K562 (cell line): Measurements from ENCODE around the gene FGF22. TPM values are rescaled to one million over a fixed set of nuclear protein-coding genes. Genes with fewer than 3 reads are reported as not detected.

Experiments used
- KDM1A ChIP-seq, 2 experiments: fragments of 450-650 bp; IDR thresholded peaks; 2 replicates each; pipeline ENCODE4 v1.6.1; 2016; ENCODE audit warnings: mild to moderate bottlenecking in 2 of 2
- POLR3G ChIP-seq: IDR thresholded peaks from 2 replicates; pipeline ENCODE4 v1.6.1; 2011; ENCODE audit not compliant: insufficient read length, insufficient replicate concordance; ENCODE audit errors: extremely low read depth
- RCOR1 ChIP-seq, 2 experiments: IDR thresholded peaks; 2 replicates each; pipeline ENCODE4 v1.6.1; 2012; ENCODE audit warnings: low read depth in 2 of 2, low read length in 2 of 2, borderline replicate concordance in 1 of 2, improper control_type of control experiment in 1 of 2
- ZNF140 ChIP-seq: fragments of 250-450 bp; sonication (Bioruptor Pico); IDR thresholded peaks from 2 replicates; pipeline ENCODE4 v1.8.0; 2021; ENCODE audit warnings: moderate library complexity, mild to moderate bottlenecking, inconsistent platforms
- polyA plus RNA-seq, 8 experiments: library from polyadenylated mRNA; depleted of rRNA in 4 of 8; stranded (reverse) in 5 of 8; unstranded in 3 of 8; fragments of >200 nt; fragmentation: Nextera tagmentation in 2 of 8; fragmentation: Illumina TruSeq in 1 of 8; extraction: Ambion mirVana in 2 of 8; extraction: Trizol in 1 of 8; gene quantifications; 2 replicates each; pipeline versions ENCODE4 v1.2.1 to v1.2.3, GENCODE V29; 2011 to 2014; ENCODE audit warnings: inconsistent platforms in 1 of 8, missing spikeins in 1 of 8
- total RNA-seq, 7 experiments: library from RNA; depleted of rRNA in 6 of 7; stranded (reverse); fragments of >200 nt in 6 of 7; fragmentation: Illumina TruSeq in 2 of 7; extraction: Trizol in 2 of 7; gene quantifications; 2 replicates each; pipeline versions ENCODE4 v1.2.1 to v1.2.3, GENCODE V29; 2011 to 2021; ENCODE audit warnings: low replicate concordance in 1 of 7
- TF ChIP-seq, protein P1 (sequence below): fragments of 450-650 bp; formaldehyde crosslinking; conservative IDR thresholded peaks from 2 replicates; pipeline ENCODE4 v1.4.0; 2022; ENCODE audit warnings: mild to moderate bottlenecking, missing genetic modification characterization
- TF ChIP-seq, protein P2 (sequence below): sonication (generic); formaldehyde crosslinking; IDR thresholded peaks from 2 replicates; pipeline ENCODE4 v1.8.0; 2022; ENCODE audit warnings: mild to moderate bottlenecking, missing genetic modification reagents, borderline replicate concordance
- TF ChIP-seq, protein P3 (sequence below), 2 experiments: fragments of 450-650 bp; IDR thresholded peaks; 2 replicates each; pipeline ENCODE4 v1.6.1; 2016
- TF ChIP-seq, protein P4 (sequence below): fragments of 450-650 bp; formaldehyde crosslinking; IDR thresholded peaks from 2 replicates; pipeline ENCODE4 v1.4.0; 2020; ENCODE audit warnings: mild to moderate bottlenecking, mixed read lengths
- TF ChIP-seq, protein P5 (sequence below): fragments of 250-450 bp; sonication (Bioruptor Pico); IDR thresholded peaks from 2 replicates; pipeline ENCODE4 v1.9.0; 2021; ENCODE audit warnings: mild to moderate bottlenecking, inconsistent platforms
- TF ChIP-seq, protein P6 (sequence below): fragments of 250-450 bp; sonication (Bioruptor Pico); IDR thresholded peaks from 2 replicates; pipeline ENCODE4 v1.8.0; 2021; ENCODE audit warnings: mild to moderate bottlenecking, moderate library complexity
- TF ChIP-seq, protein P7 (sequence below): fragments of 200-800 bp; sonication (Bioruptor generic); IDR thresholded peaks from 2 replicates; pipeline ENCODE4 v1.6.1; 2017; ENCODE audit warnings: missing genetic modification characterization, missing compliant biosample characterization

Gene FGF22
- total and polyA plus RNA-seq, 9 of the 15 experiments (the other 6 are each of a cell fraction or from before 2014, with no cell fraction given), result 0.14 to 2.2 (median 0.86) TPM; not detected in 4

DNA sequence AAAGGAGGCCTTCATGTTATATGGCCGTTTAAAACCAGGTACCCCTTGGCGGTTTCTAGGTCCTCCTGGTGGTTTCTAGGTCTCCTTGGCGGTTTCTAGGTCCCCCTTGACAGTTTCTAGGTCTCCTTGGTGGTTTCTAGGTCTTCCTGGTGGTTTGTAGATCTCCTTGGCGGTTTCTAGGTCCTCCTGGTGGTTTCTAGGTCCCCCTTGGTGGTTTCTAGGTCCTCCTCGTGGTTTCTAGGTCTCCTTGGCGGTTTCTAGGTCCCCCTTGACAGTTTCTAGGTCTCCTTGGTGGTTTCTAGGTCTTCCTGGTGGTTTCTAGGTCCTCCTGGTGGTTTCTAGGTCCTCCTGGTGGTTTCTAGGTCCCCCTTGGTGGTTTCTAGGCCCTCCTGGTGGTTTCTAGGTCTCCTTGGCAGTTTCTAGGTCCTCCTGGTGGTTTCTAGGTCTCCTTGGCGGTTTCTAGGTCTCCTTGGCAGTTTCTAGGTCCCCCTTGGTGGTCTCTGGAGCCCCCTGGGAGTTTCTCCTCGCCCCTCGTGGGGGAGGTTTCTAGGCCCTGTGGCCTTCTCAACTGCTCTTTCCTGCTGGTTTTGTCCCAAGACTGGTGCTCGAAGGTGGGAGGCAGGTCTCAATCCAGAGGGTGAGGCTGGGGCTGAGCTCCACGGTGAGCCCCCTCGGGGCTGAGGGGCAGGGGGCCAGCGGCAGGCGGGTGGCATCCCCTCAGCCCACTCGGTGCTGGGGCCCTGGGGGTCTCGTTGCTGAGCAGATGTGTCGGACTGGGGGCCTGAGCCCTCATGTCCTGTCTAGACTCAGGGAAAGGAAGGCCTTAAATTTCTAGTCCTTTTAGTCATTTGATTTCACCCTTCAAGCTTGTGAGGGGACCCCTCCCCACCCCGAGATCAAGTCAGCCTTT, 42.0 kb upstream of the FGF22 start (continued):
- TF ChIP-seq, protein P1, sequence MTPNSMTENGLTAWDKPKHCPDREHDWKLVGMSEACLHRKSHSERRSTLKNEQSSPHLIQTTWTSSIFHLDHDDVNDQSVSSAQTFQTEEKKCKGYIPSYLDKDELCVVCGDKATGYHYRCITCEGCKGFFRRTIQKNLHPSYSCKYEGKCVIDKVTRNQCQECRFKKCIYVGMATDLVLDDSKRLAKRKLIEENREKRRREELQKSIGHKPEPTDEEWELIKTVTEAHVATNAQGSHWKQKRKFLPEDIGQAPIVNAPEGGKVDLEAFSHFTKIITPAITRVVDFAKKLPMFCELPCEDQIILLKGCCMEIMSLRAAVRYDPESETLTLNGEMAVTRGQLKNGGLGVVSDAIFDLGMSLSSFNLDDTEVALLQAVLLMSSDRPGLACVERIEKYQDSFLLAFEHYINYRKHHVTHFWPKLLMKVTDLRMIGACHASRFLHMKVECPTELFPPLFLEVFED (CRISPR knock-in tag), result no peak
- TF ChIP-seq, protein P2, sequence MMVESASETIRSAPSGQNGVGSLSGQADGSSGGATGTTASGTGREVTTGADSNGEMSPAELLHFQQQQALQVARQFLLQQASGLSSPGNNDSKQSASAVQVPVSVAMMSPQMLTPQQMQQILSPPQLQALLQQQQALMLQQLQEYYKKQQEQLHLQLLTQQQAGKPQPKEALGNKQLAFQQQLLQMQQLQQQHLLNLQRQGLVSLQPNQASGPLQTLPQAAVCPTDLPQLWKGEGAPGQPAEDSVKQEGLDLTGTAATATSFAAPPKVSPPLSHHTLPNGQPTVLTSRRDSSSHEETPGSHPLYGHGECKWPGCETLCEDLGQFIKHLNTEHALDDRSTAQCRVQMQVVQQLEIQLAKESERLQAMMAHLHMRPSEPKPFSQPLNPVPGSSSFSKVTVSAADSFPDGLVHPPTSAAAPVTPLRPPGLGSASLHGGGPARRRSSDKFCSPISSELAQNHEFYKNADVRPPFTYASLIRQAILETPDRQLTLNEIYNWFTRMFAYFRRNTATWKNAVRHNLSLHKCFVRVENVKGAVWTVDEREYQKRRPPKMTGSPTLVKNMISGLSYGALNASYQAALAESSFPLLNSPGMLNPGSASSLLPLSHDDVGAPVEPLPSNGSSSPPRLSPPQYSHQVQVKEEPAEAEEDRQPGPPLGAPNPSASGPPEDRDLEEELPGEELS (CRISPR knock-in tag), result 0 out of 2 replicates have a peak, but pooled peaks have one; percentile 14
- TF ChIP-seq POLR3G (no peak), ZNF140 (CRISPR knock-in tag) (0 out of 2 replicates have a peak, but pooled peaks have one; percentile 10), KDM1A (IDR thresholded peaks at IDR 0.05) (peak in 1 of 2 experiments; percentile 38; a peak in 1 of 4 replicates), RCOR1 (IDR thresholded peaks at IDR 0.05; ENCODE audit: borderline replicate concordance in 1 of 2, low read depth in 2 of 2, low read length in 2 of 2) (peak; percentile 65 to 89; a peak in 3 of 4 replicates)
- TF ChIP-seq, protein P3, sequence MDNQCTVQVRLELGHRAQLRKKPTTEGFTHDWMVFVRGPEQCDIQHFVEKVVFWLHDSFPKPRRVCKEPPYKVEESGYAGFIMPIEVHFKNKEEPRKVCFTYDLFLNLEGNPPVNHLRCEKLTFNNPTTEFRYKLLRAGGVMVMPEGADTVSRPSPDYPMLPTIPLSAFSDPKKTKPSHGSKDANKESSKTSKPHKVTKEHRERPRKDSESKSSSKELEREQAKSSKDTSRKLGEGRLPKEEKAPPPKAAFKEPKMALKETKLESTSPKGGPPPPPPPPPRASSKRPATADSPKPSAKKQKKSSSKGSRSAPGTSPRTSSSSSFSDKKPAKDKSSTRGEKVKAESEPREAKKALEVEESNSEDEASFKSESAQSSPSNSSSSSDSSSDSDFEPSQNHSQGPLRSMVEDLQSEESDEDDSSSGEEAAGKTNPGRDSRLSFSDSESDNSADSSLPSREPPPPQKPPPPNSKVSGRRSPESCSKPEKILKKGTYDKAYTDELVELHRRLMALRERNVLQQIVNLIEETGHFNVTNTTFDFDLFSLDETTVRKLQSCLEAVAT (IDR thresholded peaks at IDR 0.05), result peak in 1 of 2 experiments; percentile 99; a peak in 2 of 4 replicates
- TF ChIP-seq, protein P4, sequence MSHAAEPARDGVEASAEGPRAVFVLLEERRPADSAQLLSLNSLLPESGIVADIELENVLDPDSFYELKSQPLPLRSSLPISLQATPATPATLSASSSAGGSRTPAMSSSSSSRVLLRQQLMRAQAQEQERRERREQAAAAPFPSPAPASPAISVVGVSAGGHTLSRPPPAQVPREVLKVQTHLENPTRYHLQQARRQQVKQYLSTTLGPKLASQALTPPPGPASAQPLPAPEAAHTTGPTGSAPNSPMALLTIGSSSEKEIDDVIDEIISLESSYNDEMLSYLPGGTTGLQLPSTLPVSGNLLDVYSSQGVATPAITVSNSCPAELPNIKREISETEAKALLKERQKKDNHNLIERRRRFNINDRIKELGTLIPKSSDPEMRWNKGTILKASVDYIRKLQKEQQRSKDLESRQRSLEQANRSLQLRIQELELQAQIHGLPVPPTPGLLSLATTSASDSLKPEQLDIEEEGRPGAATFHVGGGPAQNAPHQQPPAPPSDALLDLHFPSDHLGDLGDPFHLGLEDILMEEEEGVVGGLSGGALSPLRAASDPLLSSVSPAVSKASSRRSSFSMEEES (CRISPR knock-in tag), result no peak
- TF ChIP-seq, protein P5, sequence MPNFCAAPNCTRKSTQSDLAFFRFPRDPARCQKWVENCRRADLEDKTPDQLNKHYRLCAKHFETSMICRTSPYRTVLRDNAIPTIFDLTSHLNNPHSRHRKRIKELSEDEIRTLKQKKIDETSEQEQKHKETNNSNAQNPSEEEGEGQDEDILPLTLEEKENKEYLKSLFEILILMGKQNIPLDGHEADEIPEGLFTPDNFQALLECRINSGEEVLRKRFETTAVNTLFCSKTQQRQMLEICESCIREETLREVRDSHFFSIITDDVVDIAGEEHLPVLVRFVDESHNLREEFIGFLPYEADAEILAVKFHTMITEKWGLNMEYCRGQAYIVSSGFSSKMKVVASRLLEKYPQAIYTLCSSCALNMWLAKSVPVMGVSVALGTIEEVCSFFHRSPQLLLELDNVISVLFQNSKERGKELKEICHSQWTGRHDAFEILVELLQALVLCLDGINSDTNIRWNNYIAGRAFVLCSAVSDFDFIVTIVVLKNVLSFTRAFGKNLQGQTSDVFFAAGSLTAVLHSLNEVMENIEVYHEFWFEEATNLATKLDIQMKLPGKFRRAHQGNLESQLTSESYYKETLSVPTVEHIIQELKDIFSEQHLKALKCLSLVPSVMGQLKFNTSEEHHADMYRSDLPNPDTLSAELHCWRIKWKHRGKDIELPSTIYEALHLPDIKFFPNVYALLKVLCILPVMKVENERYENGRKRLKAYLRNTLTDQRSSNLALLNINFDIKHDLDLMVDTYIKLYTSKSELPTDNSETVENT (CRISPR knock-in tag), result no peak
- TF ChIP-seq, protein P6, sequence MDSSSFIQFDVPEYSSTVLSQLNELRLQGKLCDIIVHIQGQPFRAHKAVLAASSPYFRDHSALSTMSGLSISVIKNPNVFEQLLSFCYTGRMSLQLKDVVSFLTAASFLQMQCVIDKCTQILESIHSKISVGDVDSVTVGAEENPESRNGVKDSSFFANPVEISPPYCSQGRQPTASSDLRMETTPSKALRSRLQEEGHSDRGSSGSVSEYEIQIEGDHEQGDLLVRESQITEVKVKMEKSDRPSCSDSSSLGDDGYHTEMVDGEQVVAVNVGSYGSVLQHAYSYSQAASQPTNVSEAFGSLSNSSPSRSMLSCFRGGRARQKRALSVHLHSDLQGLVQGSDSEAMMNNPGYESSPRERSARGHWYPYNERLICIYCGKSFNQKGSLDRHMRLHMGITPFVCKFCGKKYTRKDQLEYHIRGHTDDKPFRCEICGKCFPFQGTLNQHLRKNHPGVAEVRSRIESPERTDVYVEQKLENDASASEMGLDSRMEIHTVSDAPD (CRISPR knock-in tag), result peak; percentile 68; the same call in 1 of the 2 replicates
- TF ChIP-seq, protein P7, sequence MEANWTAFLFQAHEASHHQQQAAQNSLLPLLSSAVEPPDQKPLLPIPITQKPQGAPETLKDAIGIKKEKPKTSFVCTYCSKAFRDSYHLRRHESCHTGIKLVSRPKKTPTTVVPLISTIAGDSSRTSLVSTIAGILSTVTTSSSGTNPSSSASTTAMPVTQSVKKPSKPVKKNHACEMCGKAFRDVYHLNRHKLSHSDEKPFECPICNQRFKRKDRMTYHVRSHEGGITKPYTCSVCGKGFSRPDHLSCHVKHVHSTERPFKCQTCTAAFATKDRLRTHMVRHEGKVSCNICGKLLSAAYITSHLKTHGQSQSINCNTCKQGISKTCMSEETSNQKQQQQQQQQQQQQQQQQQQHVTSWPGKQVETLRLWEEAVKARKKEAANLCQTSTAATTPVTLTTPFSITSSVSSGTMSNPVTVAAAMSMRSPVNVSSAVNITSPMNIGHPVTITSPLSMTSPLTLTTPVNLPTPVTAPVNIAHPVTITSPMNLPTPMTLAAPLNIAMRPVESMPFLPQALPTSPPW (CRISPR knock-in tag), result peak; percentile 12; the same call in 1 of the 2 replicates
